ENCODE results near the gene MAGI2. TPM values are rescaled to one million over a fixed set of nuclear protein-coding genes. Genes with fewer than 3 reads are reported as not detected.
A peak's percentile ranks its signal among the peaks of the same experiment; 100 is the strongest.

Gene MAGI2
- total and polyA plus RNA-seq, 2 experiments from 2014 or later, result 10.4 to 26.4 TPM

GRCh38 chr7:78165454-78165853 lies 1288.0 kb downstream of the MAGI2 start:
- Histone ChIP-seq H3K36me3 (ENCODE audit: insufficient read depth) (no peaks in the 10 kb centered on the region), H3K4me3 (no peak overlapping the region), H3K27me3 (ENCODE audit: insufficient read depth) (no peaks in the 10 kb centered on the region), H2AFZ (no peak overlapping the region), H3F3A (replicated peaks; ENCODE audit: low read depth) (no peaks in the 10 kb centered on the region), H4K20me1 (replicated peaks; ENCODE audit: insufficient read depth) (no peaks in the 10 kb centered on the region), H3K27ac (ENCODE audit: low read depth) (no peak overlapping the region), H3K4me1 (ENCODE audit: insufficient read depth) (peaks cover 20% of the 10 kb centered on the region), H3K4me2 (peak overlapping the region; percentile 34; the same call in 1 of the 2 replicates), H3K9me2 (ENCODE audit: insufficient read depth) (no peaks in the 10 kb centered on the region), H3K79me2 (replicated peaks; ENCODE audit: insufficient read depth) (no peaks in the 10 kb centered on the region)
- peak; percentile 89 for ATAC-seq
- DNase-seq (ENCODE audit: low spot score), result peak; percentile 56
- peaks cover 22% of the 10 kb centered on the region for H3K4me1 Mint-ChIP-seq
- no peaks in the 10 kb centered on the region; the same call in 2 of the 3 replicates for H3K9me3 Mint-ChIP-seq
- TF ChIP-seq POLR2AphosphoS5 (IDR thresholded peaks at IDR 0.05; ENCODE audit: low read depth) (no peak), EZH2 (IDR thresholded peaks at IDR 0.05; ENCODE audit: low read depth, unreplicated experiment) (no peak), STAT1 (IDR thresholded peaks at IDR 0.05; ENCODE audit: unreplicated experiment) (no peak), JUNB (IDR thresholded peaks at IDR 0.05; ENCODE audit: unreplicated experiment) (no peak), ZNF114 (CRISPR knock-in tag; IDR thresholded peaks at IDR 0.05) (no peak), CREB1 (CRISPR knock-in tag; IDR thresholded peaks at IDR 0.05; ENCODE audit: low read depth) (no peak), NANOG (IDR thresholded peaks at IDR 0.05; ENCODE audit: borderline replicate concordance) (peak; percentile 50; the same call in 1 of the 2 replicates)
- TF ChIP-seq, protein P1, sequence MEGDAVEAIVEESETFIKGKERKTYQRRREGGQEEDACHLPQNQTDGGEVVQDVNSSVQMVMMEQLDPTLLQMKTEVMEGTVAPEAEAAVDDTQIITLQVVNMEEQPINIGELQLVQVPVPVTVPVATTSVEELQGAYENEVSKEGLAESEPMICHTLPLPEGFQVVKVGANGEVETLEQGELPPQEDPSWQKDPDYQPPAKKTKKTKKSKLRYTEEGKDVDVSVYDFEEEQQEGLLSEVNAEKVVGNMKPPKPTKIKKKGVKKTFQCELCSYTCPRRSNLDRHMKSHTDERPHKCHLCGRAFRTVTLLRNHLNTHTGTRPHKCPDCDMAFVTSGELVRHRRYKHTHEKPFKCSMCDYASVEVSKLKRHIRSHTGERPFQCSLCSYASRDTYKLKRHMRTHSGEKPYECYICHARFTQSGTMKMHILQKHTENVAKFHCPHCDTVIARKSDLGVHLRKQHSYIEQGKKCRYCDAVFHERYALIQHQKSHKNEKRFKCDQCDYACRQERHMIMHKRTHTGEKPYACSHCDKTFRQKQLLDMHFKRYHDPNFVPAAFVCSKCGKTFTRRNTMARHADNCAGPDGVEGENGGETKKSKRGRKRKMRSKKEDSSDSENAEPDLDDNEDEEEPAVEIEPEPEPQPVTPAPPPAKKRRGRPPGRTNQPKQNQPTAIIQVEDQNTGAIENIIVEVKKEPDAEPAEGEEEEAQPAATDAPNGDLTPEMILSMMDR (conservative IDR thresholded peaks at IDR 0.05; ENCODE audit: low read depth in 2 of 2), result peak in 1 of 2 experiments; percentile 32; a peak in 2 of 4 replicates
- H3K27ac Mint-ChIP-seq, result peak overlapping the region; percentile 45
- H3K4me3 Mint-ChIP-seq, result no peak overlapping the region; the same call in 2 of the 3 replicates
- H3K36me3 Mint-ChIP-seq (ENCODE audit: low read depth), result no peaks in the 10 kb centered on the region; the same call in 2 of the 3 replicates
- H3K27me3 Mint-ChIP-seq (ENCODE audit: insufficient read depth, low read depth, poor library complexity), result peaks cover 6% of the 10 kb centered on the region

- Mint-ChIP-seq H3K27ac (no peak overlapping the region), H3K4me1 (peaks cover 32% of the 10 kb centered on the region), H3K4me3 (no peak overlapping the region), H3K27me3 (ENCODE audit: insufficient read depth, low read depth, poor library complexity) (peaks cover 8% of the 10 kb centered on the region), H3K9me3 (no peaks in the 10 kb centered on the region; the same call in 2 of the 3 replicates), H3K36me3 (ENCODE audit: low read depth) (no peaks in the 10 kb centered on the region; the same call in 2 of the 3 replicates)
- Histone ChIP-seq H3K9me2 (ENCODE audit: insufficient read depth) (no peaks in the 10 kb centered on the region), H3K27ac (ENCODE audit: low read depth) (no peak overlapping the region), H3K4me2 (no peak overlapping the region), H2AFZ (no peak overlapping the region), H3K27me3 (ENCODE audit: insufficient read depth) (no peaks in the 10 kb centered on the region), H3K79me2 (replicated peaks; ENCODE audit: insufficient read depth) (no peaks in the 10 kb centered on the region), H3K4me3 (no peak overlapping the region), H3K36me3 (ENCODE audit: insufficient read depth) (no peaks in the 10 kb centered on the region), H3F3A (replicated peaks; ENCODE audit: low read depth) (no peaks in the 10 kb centered on the region), H3K4me1 (ENCODE audit: insufficient read depth) (peaks cover 30% of the 10 kb centered on the region), H4K20me1 (replicated peaks; ENCODE audit: insufficient read depth) (no peaks in the 10 kb centered on the region)
- DNase-seq (ENCODE audit: low spot score) (no peak), ATAC-seq (no peak)
- TF ChIP-seq, protein P2, sequence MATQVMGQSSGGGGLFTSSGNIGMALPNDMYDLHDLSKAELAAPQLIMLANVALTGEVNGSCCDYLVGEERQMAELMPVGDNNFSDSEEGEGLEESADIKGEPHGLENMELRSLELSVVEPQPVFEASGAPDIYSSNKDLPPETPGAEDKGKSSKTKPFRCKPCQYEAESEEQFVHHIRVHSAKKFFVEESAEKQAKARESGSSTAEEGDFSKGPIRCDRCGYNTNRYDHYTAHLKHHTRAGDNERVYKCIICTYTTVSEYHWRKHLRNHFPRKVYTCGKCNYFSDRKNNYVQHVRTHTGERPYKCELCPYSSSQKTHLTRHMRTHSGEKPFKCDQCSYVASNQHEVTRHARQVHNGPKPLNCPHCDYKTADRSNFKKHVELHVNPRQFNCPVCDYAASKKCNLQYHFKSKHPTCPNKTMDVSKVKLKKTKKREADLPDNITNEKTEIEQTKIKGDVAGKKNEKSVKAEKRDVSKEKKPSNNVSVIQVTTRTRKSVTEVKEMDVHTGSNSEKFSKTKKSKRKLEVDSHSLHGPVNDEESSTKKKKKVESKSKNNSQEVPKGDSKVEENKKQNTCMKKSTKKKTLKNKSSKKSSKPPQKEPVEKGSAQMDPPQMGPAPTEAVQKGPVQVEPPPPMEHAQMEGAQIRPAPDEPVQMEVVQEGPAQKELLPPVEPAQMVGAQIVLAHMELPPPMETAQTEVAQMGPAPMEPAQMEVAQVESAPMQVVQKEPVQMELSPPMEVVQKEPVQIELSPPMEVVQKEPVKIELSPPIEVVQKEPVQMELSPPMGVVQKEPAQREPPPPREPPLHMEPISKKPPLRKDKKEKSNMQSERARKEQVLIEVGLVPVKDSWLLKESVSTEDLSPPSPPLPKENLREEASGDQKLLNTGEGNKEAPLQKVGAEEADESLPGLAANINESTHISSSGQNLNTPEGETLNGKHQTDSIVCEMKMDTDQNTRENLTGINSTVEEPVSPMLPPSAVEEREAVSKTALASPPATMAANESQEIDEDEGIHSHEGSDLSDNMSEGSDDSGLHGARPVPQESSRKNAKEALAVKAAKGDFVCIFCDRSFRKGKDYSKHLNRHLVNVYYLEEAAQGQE (IDR thresholded peaks at IDR 0.05; ENCODE audit: unreplicated experiment), result no peak
- TF ChIP-seq, protein P1 (conservative IDR thresholded peaks at IDR 0.05; ENCODE audit: low read depth in 2 of 2), result no peak
- TF ChIP-seq NANOG (IDR thresholded peaks at IDR 0.05; ENCODE audit: borderline replicate concordance) (no peak), EZH2phosphoT487 (IDR thresholded peaks at IDR 0.05; ENCODE audit: unreplicated experiment) (no peak), CREB1 (CRISPR knock-in tag; IDR thresholded peaks at IDR 0.05; ENCODE audit: low read depth) (no peak), POLR2AphosphoS5 (IDR thresholded peaks at IDR 0.05; ENCODE audit: low read depth) (no peak), ZNF331 (CRISPR knock-in tag; IDR thresholded peaks at IDR 0.05; ENCODE audit: low read depth) (no peak), STAT1 (IDR thresholded peaks at IDR 0.05; ENCODE audit: unreplicated experiment) (no peak), EZH2 (IDR thresholded peaks at IDR 0.05; ENCODE audit: low read depth, unreplicated experiment) (no peak), JUNB (IDR thresholded peaks at IDR 0.05; ENCODE audit: unreplicated experiment) (no peak), ZNF114 (CRISPR knock-in tag; IDR thresholded peaks at IDR 0.05) (no peak)
- TF ChIP-seq, protein P3, sequence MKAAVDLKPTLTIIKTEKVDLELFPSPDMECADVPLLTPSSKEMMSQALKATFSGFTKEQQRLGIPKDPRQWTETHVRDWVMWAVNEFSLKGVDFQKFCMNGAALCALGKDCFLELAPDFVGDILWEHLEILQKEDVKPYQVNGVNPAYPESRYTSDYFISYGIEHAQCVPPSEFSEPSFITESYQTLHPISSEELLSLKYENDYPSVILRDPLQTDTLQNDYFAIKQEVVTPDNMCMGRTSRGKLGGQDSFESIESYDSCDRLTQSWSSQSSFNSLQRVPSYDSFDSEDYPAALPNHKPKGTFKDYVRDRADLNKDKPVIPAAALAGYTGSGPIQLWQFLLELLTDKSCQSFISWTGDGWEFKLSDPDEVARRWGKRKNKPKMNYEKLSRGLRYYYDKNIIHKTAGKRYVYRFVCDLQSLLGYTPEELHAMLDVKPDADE (IDR thresholded peaks at IDR 0.05), result no peak
Measured at GRCh38 chr7:78164459-78164858, 1289.0 kb downstream of the MAGI2 start.
